Activated CD4-positive, CD25-positive, alpha-beta regulatory T cell treated with anti-CD3 and anti-CD28 coated beads, Interleukin-2, amount 50 U/mL, for 16 hours (primary cell): ENCODE data around the gene PACRG.

Experiments used
- DNase-seq: peaks from one replicate; pipeline ENCODE4 v3.0.0-alpha.2; 2020; ENCODE audit warnings: low read depth, low spot score

The PACRG gene

GRCh38 chr6:162864911-162865310 is 137.1 kb downstream of the PACRG start:
- no peak for DNase-seq

GRCh38 chr6:162866656-162867055 is 138.9 kb downstream of the PACRG start:
- DNase-seq, result no peak

- DNase-seq, result no peak
Measured at GRCh38 chr6:162868397-162868796, 140.6 kb downstream of the PACRG start.

GRCh38 chr6:162871966-162872365 is 144.2 kb downstream of the PACRG start:
- no peak for DNase-seq

- no peak for DNase-seq
Measured at GRCh38 chr6:162873537-162873936, 145.8 kb downstream of the PACRG start.

GRCh38 chr6:162875070-162875469 is 147.3 kb downstream of the PACRG start:
- no peak for DNase-seq

- no peak for DNase-seq
Measured at GRCh38 chr6:162882801-162883481, 155.2 kb downstream of the PACRG start.

GRCh38 chr6:162887981-162888689 is 160.4 kb downstream of the PACRG start:
- DNase-seq, result no peak

GRCh38 chr6:162889303-162889702 is 161.5 kb downstream of the PACRG start:
- DNase-seq, result no peak

GRCh38 chr6:162898011-162898410 is 170.2 kb downstream of the PACRG start:
- no peak for DNase-seq

- DNase-seq, result no peak
Measured at GRCh38 chr6:162899148-162899547, 171.4 kb downstream of the PACRG start.

- DNase-seq, result no peak
Measured at GRCh38 chr6:162900503-162900902, 172.7 kb downstream of the PACRG start.

GRCh38 chr6:162904069-162904663 is 176.4 kb downstream of the PACRG start:
- no peak for DNase-seq

GRCh38 chr6:162906479-162906878 is 178.7 kb downstream of the PACRG start:
- no peak for DNase-seq

GRCh38 chr6:162907876-162908481 is 180.2 kb downstream of the PACRG start:
- DNase-seq, result no peak

- no peak for DNase-seq
Measured at GRCh38 chr6:162913206-162913605, 185.4 kb downstream of the PACRG start.

GRCh38 chr6:162917506-162917905 is 189.7 kb downstream of the PACRG start:
- DNase-seq, result no peak

GRCh38 chr6:162921062-162921461 is 193.3 kb downstream of the PACRG start:
- DNase-seq, result no peak

GRCh38 chr6:162921510-162922040 is 193.8 kb downstream of the PACRG start:
- DNase-seq, result no peak

GRCh38 chr6:162922563-162923166 is 194.9 kb downstream of the PACRG start:
- DNase-seq, result no peak

GRCh38 chr6:162934844-162935243 is 207.1 kb downstream of the PACRG start:
- DNase-seq, result no peak

- no peak for DNase-seq
Measured at GRCh38 chr6:162940426-162940825, 212.7 kb downstream of the PACRG start.
